ENCODE results near the gene SLC12A2. TPM values are rescaled to one million over a fixed set of nuclear protein-coding genes. Genes with fewer than 3 reads are reported as not detected.

SLC12A2 gene
- total RNA-seq, 1 experiment from 2014 or later, result 29.8 TPM

DNA sequence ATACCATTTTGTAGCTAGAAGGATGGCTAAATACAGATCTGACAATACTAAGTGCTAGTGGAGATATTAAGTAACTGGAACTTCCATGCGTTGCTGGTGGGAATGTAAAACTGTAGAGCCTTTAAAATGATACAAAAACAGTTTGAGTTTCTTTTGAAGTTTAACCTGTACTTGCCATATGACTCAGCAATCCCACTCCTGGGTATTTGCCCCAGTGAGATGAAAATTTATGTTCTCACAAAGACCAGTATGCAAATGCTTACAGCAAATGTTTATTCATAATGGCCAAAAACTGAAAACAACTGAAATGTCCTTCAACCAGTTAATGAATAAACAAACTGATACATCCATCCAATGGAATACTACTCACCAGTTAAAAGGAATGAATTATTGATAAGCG, 137.3 kb downstream of the SLC12A2 start:
- POLR2A ChIA-PET, result interaction anchor here (0.8 kb wide), 1 partner anchor 145 kb away, joined by 3 read pairs; no protein-coding TSS in a partner anchor
- intact Hi-C loops (cut with micrococcal nuclease), result no loop called here

DNA sequence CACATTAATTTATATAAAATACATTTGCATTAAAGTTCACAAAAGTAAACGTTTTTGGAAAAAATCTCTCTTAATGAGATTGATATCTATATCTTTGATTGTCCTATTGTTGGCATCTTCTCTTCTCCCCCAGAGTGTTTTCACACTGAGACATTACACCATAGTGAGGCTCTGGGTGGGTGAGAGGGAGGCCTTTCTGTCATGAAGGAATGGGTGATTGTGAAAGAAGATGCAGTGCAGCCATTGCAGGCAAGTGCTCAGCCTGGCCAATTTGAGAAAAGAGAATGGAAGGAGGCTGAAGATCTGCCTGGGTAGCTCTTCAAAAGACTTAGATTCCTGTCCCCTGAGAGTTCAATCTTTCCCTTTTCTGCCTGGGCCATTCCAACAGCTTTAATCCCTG, 140.8 kb downstream of the SLC12A2 start:
- Mint-ChIP-seq H3K4me3 (ENCODE audit: unreplicated experiment) (no peak overlapping the region), H3K36me3 (ENCODE audit: insufficient read depth, unreplicated experiment) (no peaks in the 10 kb centered on the region), H3K9me3 (ENCODE audit: unreplicated experiment) (no peaks in the 10 kb centered on the region), H3K27me3 (ENCODE audit: insufficient read depth, unreplicated experiment) (no peaks in the 10 kb centered on the region), H3K4me1 (ENCODE audit: insufficient read depth, unreplicated experiment) (peaks cover 23% of the 10 kb centered on the region), H3K27ac (ENCODE audit: low read depth, unreplicated experiment) (no peak overlapping the region)
- TF ChIP-seq, protein P1, sequence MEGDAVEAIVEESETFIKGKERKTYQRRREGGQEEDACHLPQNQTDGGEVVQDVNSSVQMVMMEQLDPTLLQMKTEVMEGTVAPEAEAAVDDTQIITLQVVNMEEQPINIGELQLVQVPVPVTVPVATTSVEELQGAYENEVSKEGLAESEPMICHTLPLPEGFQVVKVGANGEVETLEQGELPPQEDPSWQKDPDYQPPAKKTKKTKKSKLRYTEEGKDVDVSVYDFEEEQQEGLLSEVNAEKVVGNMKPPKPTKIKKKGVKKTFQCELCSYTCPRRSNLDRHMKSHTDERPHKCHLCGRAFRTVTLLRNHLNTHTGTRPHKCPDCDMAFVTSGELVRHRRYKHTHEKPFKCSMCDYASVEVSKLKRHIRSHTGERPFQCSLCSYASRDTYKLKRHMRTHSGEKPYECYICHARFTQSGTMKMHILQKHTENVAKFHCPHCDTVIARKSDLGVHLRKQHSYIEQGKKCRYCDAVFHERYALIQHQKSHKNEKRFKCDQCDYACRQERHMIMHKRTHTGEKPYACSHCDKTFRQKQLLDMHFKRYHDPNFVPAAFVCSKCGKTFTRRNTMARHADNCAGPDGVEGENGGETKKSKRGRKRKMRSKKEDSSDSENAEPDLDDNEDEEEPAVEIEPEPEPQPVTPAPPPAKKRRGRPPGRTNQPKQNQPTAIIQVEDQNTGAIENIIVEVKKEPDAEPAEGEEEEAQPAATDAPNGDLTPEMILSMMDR (IDR thresholded peaks at IDR 0.05; ENCODE audit: unreplicated experiment), result no peak
- DNase-seq (ENCODE audit: unreplicated experiment), result no peak
- ChIA-PET POLR2A (interaction anchor here (0.7 kb wide), 1 partner anchor 201 kb away, joined by 5 read pairs; no protein-coding TSS in a partner anchor), CTCF (interaction anchor here (1.1 to 1.4 kb wide), 2 partner anchors 10 to 22 kb away, joined by 3 to 7 read pairs; no protein-coding TSS in a partner anchor)
- intact Hi-C loops (cut with micrococcal nuclease), result no loop called here
- BruUV-seq (replicated peaks), result no TSS peak

More for the DNA sequence above, 137.3 kb downstream of the SLC12A2 start:
- TF ChIP-seq, protein P1 (IDR thresholded peaks at IDR 0.05; ENCODE audit: unreplicated experiment), result no peak
- H3K4me3 Mint-ChIP-seq (ENCODE audit: unreplicated experiment), result no peak overlapping the region
- H3K27me3 Mint-ChIP-seq (ENCODE audit: insufficient read depth, unreplicated experiment), result no peaks in the 10 kb centered on the region
- no peak overlapping the region for H3K27ac Mint-ChIP-seq (ENCODE audit: low read depth, unreplicated experiment)
- no peaks in the 10 kb centered on the region for H3K9me3 Mint-ChIP-seq (ENCODE audit: unreplicated experiment)
- H3K36me3 Mint-ChIP-seq (ENCODE audit: insufficient read depth, unreplicated experiment), result no peaks in the 10 kb centered on the region
- peaks cover 15% of the 10 kb centered on the region for H3K4me1 Mint-ChIP-seq (ENCODE audit: insufficient read depth, unreplicated experiment)
- no peak for DNase-seq (ENCODE audit: unreplicated experiment)
- CTCF ChIA-PET, result no interaction called here
- BruUV-seq (replicated peaks), result no TSS peak

DNA sequence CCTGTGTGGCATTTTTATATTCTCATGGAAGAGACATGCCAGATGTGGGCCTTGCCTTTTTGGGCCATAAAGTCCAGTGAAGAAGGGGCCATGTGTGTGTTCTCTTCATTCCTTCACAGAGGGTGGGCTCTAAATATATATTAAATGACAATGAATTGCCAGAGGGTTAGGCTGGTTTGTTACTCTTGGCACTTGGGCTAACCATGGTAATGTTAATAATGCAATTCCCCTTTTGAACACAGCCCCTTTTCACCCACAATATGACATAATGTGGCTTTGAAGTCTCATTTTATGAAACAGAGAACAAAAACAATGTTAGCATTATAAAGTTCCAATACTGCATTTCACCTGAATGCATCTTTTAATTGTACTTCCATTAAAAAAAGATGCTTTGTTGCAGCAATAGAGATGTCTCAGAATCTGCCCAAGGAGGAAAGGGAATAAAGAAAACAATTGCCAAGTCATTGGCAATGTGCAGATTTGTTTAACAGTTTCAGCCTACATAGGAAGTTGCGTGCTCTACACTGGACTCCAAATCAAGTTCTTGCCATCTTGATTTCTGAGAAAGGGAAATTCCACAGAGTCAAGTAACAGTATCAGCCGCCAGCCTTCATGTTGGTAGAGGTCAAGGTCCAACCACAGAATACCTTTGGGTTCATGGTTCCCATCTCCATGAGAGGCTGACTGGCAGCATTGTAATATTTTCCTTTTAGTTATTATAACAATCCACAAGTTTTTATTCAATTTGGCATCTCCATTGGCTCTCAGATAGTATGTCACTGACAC, 141.9 kb downstream of the SLC12A2 start:
- no TSS peak for BruUV-seq (replicated peaks)

DNA sequence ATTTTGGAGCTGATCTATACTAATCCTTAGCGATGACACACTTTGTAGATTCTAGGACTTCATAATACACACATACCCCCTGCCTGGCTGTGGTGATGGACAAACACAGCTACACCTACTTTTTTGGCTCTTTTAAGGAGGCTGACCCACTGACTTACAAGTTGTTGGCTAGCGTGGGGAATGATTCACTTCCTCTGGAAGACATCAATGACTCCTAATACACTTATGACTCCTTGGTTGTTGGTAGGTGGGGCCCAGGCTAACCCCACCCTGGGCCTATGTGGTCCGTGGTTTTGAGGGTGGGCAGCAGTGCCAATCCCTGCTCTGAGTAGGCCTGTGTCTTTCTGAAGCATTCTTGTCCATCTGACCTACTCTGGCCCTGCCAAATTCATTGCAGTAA, 144.4 kb downstream of the SLC12A2 start:
- TF ChIP-seq, protein P1 (IDR thresholded peaks at IDR 0.05; ENCODE audit: unreplicated experiment), result no peak
- Mint-ChIP-seq H3K4me3 (ENCODE audit: unreplicated experiment) (no peak overlapping the region), H3K36me3 (ENCODE audit: insufficient read depth, unreplicated experiment) (no peaks in the 10 kb centered on the region), H3K9me3 (ENCODE audit: unreplicated experiment) (peaks cover 9% of the 10 kb centered on the region), H3K27ac (ENCODE audit: low read depth, unreplicated experiment) (peak overlapping the region; percentile 65), H3K4me1 (ENCODE audit: insufficient read depth, unreplicated experiment) (peaks cover 23% of the 10 kb centered on the region), H3K27me3 (ENCODE audit: insufficient read depth, unreplicated experiment) (no peaks in the 10 kb centered on the region)
- POLR2A ChIA-PET, result interaction anchor here (0.6 kb wide), 1 partner anchor 259 kb away, joined by 3 read pairs; no protein-coding TSS in a partner anchor
- CTCF ChIA-PET, result interaction anchor here (0.6 to 2.7 kb wide), 6 partner anchors 13 to 272 kb away, joined by 3 to 12 read pairs (median 6); no protein-coding TSS in a partner anchor
- no TSS peak for BruUV-seq (replicated peaks)
- intact Hi-C loops (cut with micrococcal nuclease), result loop anchor here (5.0 kb wide), 1 partner anchor 119 kb away; no protein-coding TSS in a partner anchor
- DNase-seq (ENCODE audit: unreplicated experiment), result peak; percentile 94

More for the DNA sequence above, 141.9 kb downstream of the SLC12A2 start:
- H3K4me1 Mint-ChIP-seq (ENCODE audit: insufficient read depth, unreplicated experiment), result peaks cover 23% of the 10 kb centered on the region
- ChIA-PET POLR2A (no interaction called here), CTCF (interaction anchor here (0.6 to 1.4 kb wide), 3 partner anchors 11 to 172 kb away, joined by 3 to 7 read pairs (median 3); no protein-coding TSS in a partner anchor)
- peaks cover under 1% of the 10 kb centered on the region for H3K9me3 Mint-ChIP-seq (ENCODE audit: unreplicated experiment)
- no peak overlapping the region for H3K4me3 Mint-ChIP-seq (ENCODE audit: unreplicated experiment)
- no peak overlapping the region for H3K27ac Mint-ChIP-seq (ENCODE audit: low read depth, unreplicated experiment)
- H3K27me3 Mint-ChIP-seq (ENCODE audit: insufficient read depth, unreplicated experiment), result no peaks in the 10 kb centered on the region
- H3K36me3 Mint-ChIP-seq (ENCODE audit: insufficient read depth, unreplicated experiment), result no peaks in the 10 kb centered on the region
- TF ChIP-seq, protein P1 (IDR thresholded peaks at IDR 0.05; ENCODE audit: unreplicated experiment), result no peak
- intact Hi-C loops (cut with micrococcal nuclease), result loop anchor here (5.0 kb wide), 1 partner anchor 122 kb away; no protein-coding TSS in a partner anchor
- peak; percentile 29 for DNase-seq (ENCODE audit: unreplicated experiment)

Measured in MCF 10A (cell line).